Kidney epithelial cell (primary cell): ENCODE data around the gene C4orf50. TPM values are rescaled to one million over a fixed set of nuclear protein-coding genes. Genes with fewer than 3 reads are reported as not detected.

Experiments
- DNase-seq: peaks from one replicate; pipeline ENCODE4 v3.0.0-alpha.2; 2010; ENCODE audit warnings: low read depth
- H3K27me3 ChIP-seq: 2 replicates; pipeline ENCODE4 v1.6.0; 2011; ENCODE audit warnings: low read length; ENCODE audit not compliant: control insufficient read depth, insufficient read depth
- H3K36me3 ChIP-seq: 2 replicates; pipeline ENCODE4 v1.5.1; 2011; ENCODE audit warnings: low read length; ENCODE audit not compliant: control insufficient read depth, insufficient read depth
- H3K4me3 ChIP-seq: 2 replicates; pipeline ENCODE4 v1.5.1; 2011; ENCODE audit warnings: low read depth, mild to moderate bottlenecking, control low read depth, low read length
- total RNA-seq: library from RNA; depleted of rRNA; stranded (reverse); fragments of >200 nt; gene quantifications from 2 replicates; pipeline ENCODE4 v1.2.3, GENCODE V29; 2015
- TF ChIP-seq, protein P1 (sequence below): IDR thresholded peaks from 2 replicates; pipeline ENCODE4 v1.5.1; 2011; ENCODE audit warnings: mild to moderate bottlenecking, moderate library complexity, low read length, control low read depth, inconsistent platforms; ENCODE audit not compliant: insufficient read depth, poor library complexity, severe bottlenecking

C4orf50 gene
- total RNA-seq, 1 donor from 2014 or later = not detected

DNA sequence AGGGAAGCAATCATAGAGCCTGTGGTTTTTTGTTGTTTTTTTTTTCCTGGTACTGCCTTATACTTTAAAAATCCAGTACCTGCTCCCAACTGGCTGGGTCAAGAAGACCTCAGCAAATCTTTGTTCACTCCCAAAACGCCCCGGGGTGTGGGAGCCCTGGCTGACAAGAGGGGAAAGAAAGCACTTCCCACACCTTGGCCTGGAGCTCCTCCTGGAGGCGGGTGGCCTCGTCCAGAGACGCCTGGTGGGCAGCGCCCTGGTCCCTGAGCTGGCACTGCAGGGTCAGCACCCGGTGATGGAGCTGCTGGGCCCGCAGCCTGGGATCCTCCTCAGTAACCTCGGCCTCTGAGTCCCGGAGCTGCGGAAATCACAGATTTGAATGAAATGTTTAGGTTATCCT, 38.2 kb downstream of the C4orf50 start:
- H3K36me3 ChIP-seq = no peaks in the 10 kb centered on the region
- H3K4me3 ChIP-seq = no peak overlapping the region
- no peak for DNase-seq
- no peaks in the 10 kb centered on the region for H3K27me3 ChIP-seq
- TF ChIP-seq, protein P1, sequence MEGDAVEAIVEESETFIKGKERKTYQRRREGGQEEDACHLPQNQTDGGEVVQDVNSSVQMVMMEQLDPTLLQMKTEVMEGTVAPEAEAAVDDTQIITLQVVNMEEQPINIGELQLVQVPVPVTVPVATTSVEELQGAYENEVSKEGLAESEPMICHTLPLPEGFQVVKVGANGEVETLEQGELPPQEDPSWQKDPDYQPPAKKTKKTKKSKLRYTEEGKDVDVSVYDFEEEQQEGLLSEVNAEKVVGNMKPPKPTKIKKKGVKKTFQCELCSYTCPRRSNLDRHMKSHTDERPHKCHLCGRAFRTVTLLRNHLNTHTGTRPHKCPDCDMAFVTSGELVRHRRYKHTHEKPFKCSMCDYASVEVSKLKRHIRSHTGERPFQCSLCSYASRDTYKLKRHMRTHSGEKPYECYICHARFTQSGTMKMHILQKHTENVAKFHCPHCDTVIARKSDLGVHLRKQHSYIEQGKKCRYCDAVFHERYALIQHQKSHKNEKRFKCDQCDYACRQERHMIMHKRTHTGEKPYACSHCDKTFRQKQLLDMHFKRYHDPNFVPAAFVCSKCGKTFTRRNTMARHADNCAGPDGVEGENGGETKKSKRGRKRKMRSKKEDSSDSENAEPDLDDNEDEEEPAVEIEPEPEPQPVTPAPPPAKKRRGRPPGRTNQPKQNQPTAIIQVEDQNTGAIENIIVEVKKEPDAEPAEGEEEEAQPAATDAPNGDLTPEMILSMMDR = peak; percentile 20

DNA sequence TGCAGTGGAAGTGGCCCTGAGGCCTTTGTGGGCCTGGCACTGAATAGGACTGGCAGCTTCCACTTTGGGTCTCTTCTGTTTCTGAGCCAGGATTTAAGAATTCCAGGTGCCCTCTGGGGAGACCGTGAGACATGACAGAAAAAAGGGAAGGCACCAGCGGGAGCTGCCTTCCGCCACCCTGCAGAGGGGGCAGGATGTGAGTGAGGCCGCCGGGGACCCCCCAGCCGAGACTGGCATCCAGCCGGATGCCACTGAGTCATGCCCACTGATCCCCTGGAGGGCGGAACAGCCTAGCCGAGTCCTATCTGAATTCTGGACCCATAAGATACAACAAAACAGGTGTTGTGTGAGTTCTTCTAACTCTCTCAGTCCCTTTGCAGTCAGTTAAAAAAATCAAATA, 41.3 kb downstream of the C4orf50 start:
- DNase-seq = no peak
- TF ChIP-seq, protein P1 = no peak

DNA sequence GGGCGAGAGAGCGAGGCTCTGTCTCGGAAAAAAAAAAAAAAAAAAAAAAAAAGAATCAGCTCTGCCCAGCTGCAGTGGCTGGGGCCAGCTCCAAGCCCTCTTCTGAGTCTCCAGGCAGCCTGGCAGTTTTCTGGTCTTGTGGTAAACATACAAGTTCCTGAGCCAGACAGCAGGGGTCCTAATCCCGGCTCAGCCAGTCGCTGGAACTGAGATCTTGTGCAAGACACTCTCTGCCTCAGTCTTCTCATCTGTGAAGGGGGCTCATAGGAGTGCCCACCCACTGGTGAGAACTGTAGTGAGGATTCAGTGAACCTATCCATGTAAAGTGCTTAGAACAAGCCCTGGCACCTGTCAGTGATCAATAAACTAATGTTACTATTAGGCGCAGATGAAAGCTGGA, 41.8 kb downstream of the C4orf50 start:
- no peaks in the 10 kb centered on the region for H3K27me3 ChIP-seq
- H3K36me3 ChIP-seq = no peaks in the 10 kb centered on the region
- H3K4me3 ChIP-seq = no peak overlapping the region
- DNase-seq = no peak
- TF ChIP-seq, protein P1 = no peak

More for the DNA sequence above, 41.3 kb downstream of the C4orf50 start:
- no peak overlapping the region for H3K4me3 ChIP-seq
- no peaks in the 10 kb centered on the region for H3K27me3 ChIP-seq
- no peaks in the 10 kb centered on the region for H3K36me3 ChIP-seq

DNA sequence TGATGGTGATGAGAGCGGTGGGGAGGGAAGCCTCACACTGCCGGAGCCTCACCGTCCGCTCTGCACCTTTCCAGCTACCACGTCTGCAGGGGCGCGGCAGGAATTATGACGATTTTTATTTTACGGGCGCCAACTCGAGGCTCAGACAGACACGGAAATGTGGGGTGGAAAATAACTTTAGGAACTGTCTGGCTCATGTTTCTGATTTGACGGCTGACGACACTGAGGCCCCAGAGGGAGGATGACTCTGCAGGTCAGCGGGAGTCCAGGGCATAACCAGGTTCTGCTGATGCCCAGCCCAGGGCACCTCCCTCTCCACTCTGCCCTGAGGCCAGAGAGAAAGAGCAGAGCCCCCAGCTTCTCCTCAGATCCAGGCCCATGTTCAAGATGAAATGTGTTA, 43.9 kb downstream of the C4orf50 start:
- DNase-seq = no peak
- no peaks in the 10 kb centered on the region for H3K27me3 ChIP-seq
- TF ChIP-seq, protein P1 = no peak
- H3K36me3 ChIP-seq = no peaks in the 10 kb centered on the region
- H3K4me3 ChIP-seq = no peak overlapping the region

DNA sequence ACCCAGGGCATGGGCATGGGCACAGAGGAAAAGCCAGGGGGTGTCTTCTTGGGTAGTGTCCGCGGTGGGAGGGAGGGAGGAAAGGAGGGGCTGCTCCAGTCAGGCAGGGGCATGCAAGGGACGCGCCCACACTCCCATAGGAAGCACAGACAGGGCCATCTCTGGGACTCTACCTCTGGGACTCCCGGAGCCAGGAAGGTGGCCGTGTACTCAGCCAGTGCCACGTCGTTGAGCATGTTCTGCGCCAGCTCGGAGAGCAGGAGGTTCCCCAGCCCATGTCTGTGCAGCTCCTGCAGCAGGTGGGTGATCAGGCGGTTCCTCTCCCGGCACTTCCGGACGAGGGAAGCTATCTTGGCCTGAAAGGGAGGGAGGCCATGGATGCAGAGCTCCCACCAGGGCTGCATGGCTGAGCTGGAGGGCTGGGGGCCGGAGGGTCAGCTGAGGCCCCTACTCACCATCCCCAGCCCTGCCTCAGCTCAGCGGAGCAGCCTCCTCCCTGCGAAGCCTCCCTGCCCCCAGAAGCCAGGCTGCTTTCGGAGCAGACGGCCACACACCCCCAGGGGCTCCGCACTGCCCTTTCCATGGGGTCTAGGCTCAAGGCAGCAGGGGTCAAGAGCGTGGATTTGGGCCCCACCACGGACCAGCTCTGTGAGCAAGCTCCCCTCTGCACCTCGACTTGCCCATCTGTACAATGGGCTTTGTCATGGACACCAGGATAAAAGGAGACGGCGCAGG, 44.6 kb downstream of the C4orf50 start:
- no peaks in the 10 kb centered on the region for H3K36me3 ChIP-seq
- TF ChIP-seq, protein P1 = no peak

DNA sequence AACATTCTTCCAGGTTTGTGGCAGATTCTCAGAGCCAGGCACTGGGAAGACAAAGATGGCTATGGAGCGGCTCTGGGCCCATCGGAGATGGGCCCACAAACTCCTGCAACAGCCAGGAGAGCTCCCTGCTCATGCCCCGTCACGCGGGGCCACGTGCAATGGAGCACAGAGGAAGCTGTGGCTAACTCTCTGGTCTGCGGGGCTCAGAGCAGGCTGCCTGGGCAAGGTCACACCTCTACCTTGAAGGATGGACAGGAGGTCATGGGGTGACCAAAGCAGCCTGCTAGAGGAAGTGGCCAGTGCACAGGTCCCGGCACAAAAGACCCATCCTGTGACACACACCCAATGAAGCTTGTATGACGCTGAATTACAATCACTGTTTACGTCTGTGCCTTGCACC, 45.2 kb downstream of the C4orf50 start:
- TF ChIP-seq, protein P1 = no peak
- H3K36me3 ChIP-seq = no peaks in the 10 kb centered on the region
- H3K4me3 ChIP-seq = no peak overlapping the region
- no peaks in the 10 kb centered on the region for H3K27me3 ChIP-seq
- DNase-seq = no peak

More for the DNA sequence above, 44.6 kb downstream of the C4orf50 start:
- no peaks in the 10 kb centered on the region for H3K27me3 ChIP-seq
- no peak for DNase-seq
- H3K4me3 ChIP-seq = no peak overlapping the region
